HTR-8/SVneo (cell line): ENCODE measurements around the gene CTDP1.

ENCODE experiments used
- DNase-seq: peaks from one replicate; pipeline ENCODE4 v3.0.0; 2011; ENCODE audit warnings: low spot score, mixed read lengths; ENCODE audit not compliant: insufficient read length
- FAIRE-seq: peaks from 2 replicates; lab custom pipeline; 2011; peaks lifted over from hg19 to GRCh38; lab: Jason Lieb, UNC

CTDP1 gene

GRCh38 chr18:79789091-79789891 is 109.7 kb downstream of the CTDP1 start:
- DNase-seq: no peak
- no peak for FAIRE-seq

DNA sequence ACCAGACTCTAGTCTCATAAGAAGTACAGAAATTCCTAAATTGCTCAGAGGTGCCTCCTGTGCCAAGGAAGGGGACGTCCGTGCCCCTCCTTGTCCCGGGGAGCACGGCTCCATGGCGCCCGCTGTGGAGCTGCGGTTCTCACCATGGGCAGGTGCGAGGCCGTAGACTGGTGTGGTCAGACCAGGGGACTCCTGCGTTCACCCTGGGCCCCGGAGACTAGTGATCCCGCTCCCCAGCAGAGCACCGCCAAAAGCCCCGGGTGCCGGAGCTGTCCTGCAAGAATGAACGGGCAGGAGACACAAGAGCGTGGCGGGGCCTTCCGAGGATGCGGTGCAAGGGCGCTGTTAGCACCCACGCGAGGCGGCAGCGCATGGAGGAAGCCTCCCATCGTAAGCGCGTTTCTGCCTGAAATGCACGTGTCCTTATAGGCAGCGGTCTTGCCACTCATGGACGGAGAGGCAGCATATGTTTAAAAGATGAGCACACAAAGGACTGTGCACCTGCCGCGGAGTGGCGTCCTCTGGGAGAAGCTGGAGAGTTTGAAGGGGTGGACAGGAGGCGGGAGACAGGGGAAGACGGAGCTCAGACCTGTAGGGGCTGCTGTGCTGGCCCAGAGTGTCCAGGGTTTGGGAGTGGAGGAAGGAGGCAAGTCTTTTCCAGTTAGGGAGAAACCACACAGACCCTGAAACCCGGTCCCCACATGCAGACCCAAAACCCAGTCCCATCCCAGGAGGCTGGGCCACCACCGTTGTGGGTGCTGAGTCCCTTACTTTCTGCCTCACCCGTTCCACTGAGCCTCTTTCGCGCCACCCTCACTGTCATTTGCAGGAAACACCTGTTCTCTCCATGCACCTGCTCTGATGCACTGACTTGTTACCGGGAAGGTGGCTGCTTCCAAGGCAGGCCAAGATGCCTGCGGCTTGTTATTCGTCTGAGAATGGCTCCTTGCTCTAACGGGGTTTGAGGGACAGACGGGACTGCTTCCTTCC is 110.6 kb downstream of the CTDP1 start:
- DNase-seq (no peak), FAIRE-seq (no peak)

- DNase-seq: peak; percentile 75
- FAIRE-seq: no peak
Observed at GRCh38 chr18:79790996-79791972, 111.7 kb downstream of the CTDP1 start.

DNA sequence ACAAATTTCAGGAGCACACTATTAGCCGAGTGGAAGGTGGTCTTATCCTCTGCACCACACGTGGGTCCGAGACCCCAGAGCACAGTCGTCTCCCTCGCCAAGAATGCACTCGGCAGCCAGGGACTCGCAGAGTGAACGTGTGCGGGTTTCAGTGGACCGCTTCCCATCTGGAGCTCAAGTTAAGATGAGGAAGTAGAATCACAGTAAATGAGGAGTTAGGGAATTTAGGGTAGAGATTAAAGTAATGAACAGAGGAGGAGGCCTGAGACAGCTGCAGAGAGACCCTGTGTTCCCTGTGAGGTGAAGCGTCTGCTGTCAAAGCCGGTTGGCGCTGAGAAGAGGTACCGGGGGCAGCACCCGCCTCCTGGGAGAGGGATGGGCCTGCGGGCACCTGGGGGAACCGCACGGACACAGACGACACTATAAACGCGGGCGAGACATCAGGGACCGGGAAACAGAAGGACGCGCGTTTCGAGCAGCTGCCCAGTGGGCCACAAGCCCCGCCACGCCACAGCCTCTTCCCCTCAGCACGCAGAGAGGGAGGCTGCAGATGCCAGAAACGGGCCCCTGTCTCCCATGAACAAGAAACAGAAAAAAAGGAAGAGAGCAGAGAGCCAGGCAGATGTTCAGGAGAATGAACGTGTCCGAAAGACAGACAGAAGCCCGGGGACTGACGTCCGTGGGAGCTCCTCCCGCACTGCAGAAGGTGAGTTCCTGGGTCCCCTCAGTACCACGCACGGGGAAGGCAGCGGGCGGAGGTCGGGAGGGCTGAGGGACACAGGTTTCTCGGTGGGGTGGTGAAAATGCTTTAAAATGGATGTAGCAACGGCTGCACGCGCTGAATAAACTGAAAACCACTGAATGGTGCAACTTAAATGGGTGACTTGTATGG is 112.7 kb downstream of the CTDP1 start:
- DNase-seq (no peak), FAIRE-seq (no peak)

DNA sequence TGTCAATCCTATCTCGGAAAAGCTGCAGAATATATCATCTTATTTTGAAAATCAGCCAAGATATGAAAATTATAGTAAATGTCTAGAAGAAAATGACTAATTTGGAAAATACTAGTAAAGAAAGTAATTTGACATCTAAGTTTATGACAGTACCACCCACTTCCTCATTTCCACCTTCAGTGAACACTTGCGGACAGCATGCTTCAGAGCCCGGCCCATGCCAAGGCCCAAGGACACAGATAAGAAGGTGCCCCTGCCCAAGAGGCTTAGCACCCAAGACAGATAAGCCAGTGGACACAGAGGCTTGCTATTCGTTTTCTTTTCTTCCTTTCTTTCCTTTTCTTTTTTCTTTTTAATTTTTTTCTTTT is 113.4 kb downstream of the CTDP1 start:
- no peak for DNase-seq
- FAIRE-seq: no peak

- DNase-seq: no peak
- FAIRE-seq: no peak
Observed at GRCh38 chr18:79794846-79795245, 115.2 kb downstream of the CTDP1 start.

DNA sequence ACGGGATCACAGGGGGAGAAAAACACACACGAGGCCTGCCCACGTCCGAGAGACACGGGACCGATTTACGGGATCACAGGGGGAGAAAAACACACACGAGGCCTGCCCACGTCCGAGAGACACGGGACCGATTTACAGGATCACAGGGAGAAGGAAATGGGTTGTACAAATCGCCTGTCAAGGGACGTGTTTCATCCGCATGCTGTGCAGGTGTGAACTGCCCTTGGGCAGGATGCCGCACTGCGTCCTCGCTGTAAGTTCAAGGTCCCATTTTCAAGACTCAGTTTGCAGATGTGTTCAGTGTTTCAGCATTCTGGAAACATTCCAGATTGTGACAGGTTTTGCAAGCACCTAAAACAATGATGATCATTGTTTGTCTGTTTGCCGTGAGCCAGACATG is 115.8 kb downstream of the CTDP1 start:
- DNase-seq (no peak), FAIRE-seq (no peak)

DNA sequence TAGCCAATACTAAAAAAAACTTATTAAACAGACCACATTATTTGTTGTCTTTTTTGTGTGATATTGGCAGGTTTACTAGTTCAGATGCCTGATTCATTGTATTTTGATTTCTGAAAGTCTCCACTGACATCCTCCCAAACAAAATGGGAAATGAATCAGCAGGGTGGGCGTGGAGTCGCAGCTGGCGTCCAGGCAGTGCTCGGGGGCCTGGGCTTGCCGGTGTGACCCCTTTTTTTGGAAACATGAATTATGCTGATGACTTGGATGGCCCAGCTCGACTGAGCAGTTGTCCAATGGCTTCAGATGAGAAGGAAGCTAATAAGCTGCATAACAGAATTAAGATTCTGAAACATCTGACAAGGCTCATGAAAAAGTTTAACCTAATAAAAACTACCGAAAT is 116.4 kb downstream of the CTDP1 start:
- no peak for FAIRE-seq
- DNase-seq: no peak

DNA sequence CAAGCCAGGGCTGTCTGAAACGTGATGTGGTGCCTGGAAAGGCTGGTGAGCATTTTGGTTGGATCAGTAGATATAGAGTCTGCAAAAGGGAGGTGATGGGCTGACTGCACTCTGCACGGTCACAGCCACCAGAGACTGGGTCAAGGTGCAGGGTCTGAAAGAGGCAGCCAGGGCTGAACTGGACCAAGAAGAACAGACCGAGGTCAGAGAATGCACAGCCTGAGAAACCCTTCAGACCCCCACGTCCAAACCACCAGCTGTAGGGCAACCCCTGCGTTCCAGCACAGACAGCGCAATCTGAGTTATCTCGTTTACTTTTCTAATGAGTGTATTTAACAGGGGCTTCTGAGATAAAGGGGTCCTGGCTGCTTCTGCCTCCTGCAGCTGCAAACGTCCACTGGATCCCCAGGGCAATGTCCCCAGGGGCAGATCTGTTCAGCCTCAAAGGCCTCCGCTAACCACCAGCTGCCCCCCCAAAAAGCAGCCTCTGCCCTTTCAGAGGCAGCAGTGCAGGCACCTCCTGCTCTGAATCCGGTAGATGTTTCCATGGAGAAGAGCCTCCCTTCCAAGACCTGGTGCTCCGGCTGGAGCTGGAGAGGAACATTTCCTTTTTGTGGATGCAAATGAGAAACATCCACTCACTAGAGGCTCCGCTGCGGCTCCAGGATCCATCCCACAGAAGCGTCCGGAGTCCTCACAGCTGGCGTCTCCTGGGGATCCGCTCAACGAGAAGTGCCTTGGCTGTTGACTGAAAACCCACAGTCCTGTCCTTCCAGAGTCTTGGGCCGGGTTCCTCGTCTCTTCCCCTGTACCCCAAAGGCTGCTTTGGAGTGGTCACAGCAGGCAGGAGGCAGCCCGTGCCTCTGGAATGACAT is 117.2 kb downstream of the CTDP1 start:
- DNase-seq (no peak), FAIRE-seq (no peak)

DNA sequence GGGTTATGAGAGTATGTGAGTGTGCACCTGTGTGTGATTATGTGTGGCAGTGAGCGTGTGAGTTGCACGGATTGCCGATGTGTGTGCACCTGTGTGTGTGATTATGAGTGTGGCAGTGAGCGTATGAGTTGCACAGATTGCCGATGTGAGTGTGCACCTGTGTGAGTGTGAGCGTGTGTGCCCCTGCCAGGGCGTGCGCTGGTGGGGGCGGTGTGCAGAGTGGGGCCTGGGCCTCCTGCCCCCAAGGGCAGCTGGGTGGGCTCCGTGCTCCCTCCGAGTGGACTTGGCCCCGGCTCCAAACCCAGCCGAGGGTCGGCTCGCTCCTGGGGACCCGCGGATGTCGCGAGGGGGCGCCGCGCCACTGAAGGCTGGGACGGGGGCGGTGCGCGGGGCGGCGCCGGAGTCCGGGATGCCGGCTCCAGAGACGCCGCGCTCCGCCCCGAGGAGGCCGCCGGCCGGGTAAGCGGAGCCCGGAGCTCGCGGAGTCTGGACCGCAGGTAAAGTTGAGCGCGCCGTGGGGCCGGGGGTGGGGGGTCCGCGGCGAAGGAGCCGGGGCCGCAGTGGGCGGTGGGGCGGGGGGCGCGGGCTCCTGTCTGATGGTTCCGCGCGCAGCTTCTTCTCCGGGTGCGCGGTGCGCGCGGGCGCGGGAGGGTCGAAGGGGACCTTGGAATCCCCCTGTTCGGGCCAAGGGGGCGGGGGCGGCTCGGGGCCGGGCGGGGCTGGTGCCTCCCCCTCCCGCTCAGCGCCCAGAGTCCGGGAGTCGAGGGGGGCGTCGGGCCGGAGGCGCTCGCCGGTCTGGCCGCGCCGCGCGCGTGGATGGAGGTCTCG is 118.1 kb downstream of the CTDP1 start, which contains the start of gene KCNG2:
Gene KCNG2 (plus strand): TSS at position 421 of the 828 bp plus-strand sequence. CDS start 65,730 bp downstream, outside the sequence.
- DNase-seq (peak; percentile 31), FAIRE-seq (no peak)

- DNase-seq: no peak
- no peak for FAIRE-seq
Observed at GRCh38 chr18:79798346-79798998, 118.9 kb downstream of the CTDP1 start.

DNA sequence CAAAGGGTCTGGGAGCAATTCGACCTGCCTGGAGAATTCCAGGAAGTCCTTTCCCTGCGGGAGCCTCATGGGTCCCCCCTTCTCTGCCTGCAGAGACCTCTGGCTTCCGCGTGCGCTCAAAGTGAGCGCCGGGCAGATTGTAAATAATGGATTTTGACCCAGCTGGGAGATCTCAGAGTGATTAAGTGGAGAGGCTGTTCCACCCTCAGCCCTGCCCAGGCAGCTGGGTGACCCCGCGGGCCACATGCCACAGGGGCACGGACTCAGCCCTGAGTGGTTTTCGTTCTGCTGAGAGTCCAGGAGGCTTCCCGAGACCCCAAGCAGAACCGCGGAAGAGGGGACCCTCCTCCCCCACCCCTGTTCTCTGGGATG is 119.4 kb downstream of the CTDP1 start:
- DNase-seq (no peak), FAIRE-seq (no peak)

- DNase-seq (no peak), FAIRE-seq (no peak)
Observed at GRCh38 chr18:79799619-79800370, 120.2 kb downstream of the CTDP1 start.

DNA sequence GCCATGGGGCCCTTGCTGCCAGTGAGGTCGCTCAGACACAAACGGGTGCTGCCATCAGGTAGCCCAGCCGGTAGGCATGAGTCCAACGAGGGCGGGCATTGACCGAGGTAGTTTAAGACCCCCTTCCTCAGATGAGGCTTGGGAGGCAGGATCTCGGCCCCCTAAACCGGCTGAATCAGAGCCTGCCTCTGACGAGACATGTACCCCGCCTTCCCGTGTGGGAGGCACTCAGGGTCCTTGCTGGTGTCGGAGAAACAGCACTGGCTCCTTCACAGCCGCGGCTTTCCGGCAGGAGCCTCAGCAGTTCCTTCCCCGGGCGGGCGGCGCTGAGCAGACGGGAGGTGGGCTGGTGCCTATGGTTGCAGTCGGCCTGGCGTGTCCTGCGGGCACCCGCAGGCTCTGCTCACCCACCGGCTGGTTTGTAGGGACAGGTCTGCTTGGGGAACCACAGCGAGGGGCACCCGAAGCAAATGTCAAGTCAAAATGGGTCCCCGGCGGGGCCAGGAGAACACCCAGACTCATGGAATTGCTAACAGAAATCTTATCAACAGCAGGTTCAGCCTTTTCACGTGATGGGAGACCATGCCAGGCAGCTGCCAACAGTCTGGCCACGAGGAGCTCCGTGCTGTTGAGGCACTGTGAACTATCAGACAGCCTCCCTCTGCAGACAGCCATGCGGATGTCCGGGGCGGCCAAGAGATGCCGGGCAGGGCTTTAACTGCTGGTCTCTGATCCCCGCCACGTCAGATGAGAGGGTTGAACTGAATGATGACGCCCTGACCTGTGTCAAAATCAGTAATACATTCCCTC is 121.0 kb downstream of the CTDP1 start:
- FAIRE-seq (no peak), DNase-seq (no peak)

DNA sequence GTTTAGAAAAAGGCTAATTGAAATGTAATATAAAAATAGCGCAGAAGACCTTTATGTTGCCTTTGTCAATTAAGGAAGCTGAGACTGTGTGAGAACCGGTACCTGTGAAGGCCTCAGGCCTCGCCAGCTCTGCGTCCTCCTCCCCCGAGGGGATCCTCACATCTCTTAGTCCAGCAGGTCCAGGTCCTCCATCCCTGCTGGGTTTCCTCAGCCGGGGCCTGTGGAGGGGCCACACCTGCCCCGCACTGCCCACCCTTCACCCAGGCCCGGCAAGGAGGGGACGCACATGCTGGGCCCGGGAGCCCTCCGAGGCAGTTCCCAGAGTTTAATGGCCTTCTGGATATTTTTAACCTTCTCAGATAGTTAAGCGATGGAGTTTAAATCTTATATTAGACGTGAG is 121.6 kb downstream of the CTDP1 start:
- no peak for DNase-seq
- no peak for FAIRE-seq
